CD14-positive monocyte (primary cell): ENCODE data around the gene BET1L. TPM values are rescaled to one million over a fixed set of nuclear protein-coding genes. Genes with fewer than 3 reads are reported as not detected.

ENCODE experiments used
- DNase-seq, 3 donors: peaks; one replicate each; pipeline ENCODE4 v3.0.0-alpha.2; 2011 to 2022
- H2AFZ ChIP-seq: 2 replicates; pipeline ENCODE4 v1.6.0; 2012; ENCODE audit warnings: mild to moderate bottlenecking, low read depth, low read length, inconsistent platforms; ENCODE audit not compliant: insufficient read depth, poor library complexity, severe bottlenecking
- H3K27ac ChIP-seq, 2 donors: 1 replicate in 1 of 2; 2 replicates in 1 of 2; pipeline ENCODE4 v1.5.1; 2012 to 2013; ENCODE audit warnings: low read length in 2 of 2, control low read depth in 1 of 2, inconsistent platforms in 1 of 2, low read depth in 1 of 2, mild to moderate bottlenecking in 1 of 2
- H3K27me3 ChIP-seq, 2 donors: one replicate each; pipeline versions ENCODE4 v1.6.0 to v1.6.1; 2011 to 2013; ENCODE audit warnings: low read length in 2 of 2; ENCODE audit not compliant: control insufficient read depth in 2 of 2, insufficient read depth in 2 of 2
- H3K36me3 ChIP-seq, 2 donors: replicated peaks in 1 of 2; 1 replicate in 1 of 2; 2 replicates in 1 of 2; pipeline versions ENCODE4 v1.5.1 to v1.6.1; 2012 to 2013; ENCODE audit warnings: low read length in 2 of 2, control low read depth in 1 of 2, inconsistent platforms in 1 of 2, mild to moderate bottlenecking in 1 of 2; ENCODE audit not compliant: insufficient read depth in 2 of 2, control insufficient read depth in 1 of 2
- H3K4me1 ChIP-seq, 2 donors: 1 replicate in 1 of 2; 2 replicates in 1 of 2; pipeline versions ENCODE4 v1.5.1 to v1.6.1; 2012 to 2013; ENCODE audit warnings: low read length in 2 of 2, control low read depth in 1 of 2, inconsistent platforms in 1 of 2, mild to moderate bottlenecking in 1 of 2, moderate library complexity in 1 of 2; ENCODE audit not compliant: insufficient read depth in 2 of 2, control insufficient read depth in 1 of 2
- H3K4me2 ChIP-seq: replicated peaks from 2 replicates; pipeline ENCODE3; 2012; ENCODE audit warnings: low read length, moderate library complexity, mild to moderate bottlenecking; ENCODE audit not compliant: poor library complexity, severe bottlenecking; ENCODE audit errors: extremely low read depth
- H3K4me3 ChIP-seq, 3 experiments: fragments of 200-600 bp in 1 of 3; sonication (generic) in 1 of 3; replicated peaks in 1 of 3; 1 replicate in 2 of 3; 2 replicates in 1 of 3; pipeline ENCODE4 v1.5.1; 2011 to 2013; ENCODE audit warnings: low read length in 3 of 3, mild to moderate bottlenecking in 3 of 3, control low read depth in 2 of 3, low read depth in 2 of 3, inconsistent platforms in 1 of 3, moderate library complexity in 1 of 3
- H3K79me2 ChIP-seq: 2 replicates; pipeline ENCODE4 v1.6.0; 2012; ENCODE audit warnings: mild to moderate bottlenecking, control low read depth, inconsistent platforms, low read length, moderate library complexity; ENCODE audit not compliant: insufficient read depth
- H3K9ac ChIP-seq: 2 replicates; pipeline ENCODE4 v1.6.0; 2017; ENCODE audit warnings: low read length, mild to moderate bottlenecking; ENCODE audit not compliant: insufficient read depth, poor library complexity, severe bottlenecking
- H3K9me3 ChIP-seq, 2 donors: replicated peaks in 1 of 2; 1 replicate in 1 of 2; 2 replicates in 1 of 2; pipeline versions ENCODE4 v1.5.1 to v1.6.1; 2012 to 2013; ENCODE audit warnings: low read length in 2 of 2, control low read depth in 1 of 2; ENCODE audit not compliant: control insufficient read depth in 1 of 2, insufficient read depth in 1 of 2
- H4K20me1 ChIP-seq: 2 replicates; pipeline ENCODE4 v1.6.0; 2012; ENCODE audit warnings: mild to moderate bottlenecking, low read length, control low read depth, moderate library complexity; ENCODE audit not compliant: insufficient read depth
- H3K27ac Mint-ChIP-seq, 7 donors: one replicate each; pipeline ENCODE4 v1.8.0; 2020; ENCODE audit warnings: mild to moderate bottlenecking in 7 of 7, mixed read lengths in 7 of 7, moderate library complexity in 6 of 7, inconsistent platforms in 2 of 7
- H3K27me3 Mint-ChIP-seq, 3 donors: one replicate each; pipeline ENCODE4 v1.8.0; 2021 to 2022; ENCODE audit warnings: low read depth in 3 of 3, mild to moderate bottlenecking in 3 of 3, mixed read lengths in 3 of 3, moderate library complexity in 3 of 3, inconsistent platforms in 1 of 3
- H3K36me3 Mint-ChIP-seq, 2 donors: one replicate each; pipeline ENCODE4 v1.8.0; 2020; ENCODE audit warnings: mixed read lengths in 2 of 2, inconsistent platforms in 1 of 2, mild to moderate bottlenecking in 1 of 2
- H3K4me1 Mint-ChIP-seq: one replicate; pipeline ENCODE4 v1.8.0; 2020; ENCODE audit warnings: mild to moderate bottlenecking, mixed read lengths
- H3K4me3 Mint-ChIP-seq, 2 donors: one replicate each; pipeline ENCODE4 v1.8.0; 2020; ENCODE audit warnings: mild to moderate bottlenecking in 2 of 2, mixed read lengths in 2 of 2, moderate library complexity in 1 of 2
- H3K9me3 Mint-ChIP-seq, 7 donors: one replicate each; pipeline ENCODE4 v1.8.0; 2020 to 2022; ENCODE audit warnings: mixed read lengths in 7 of 7, mild to moderate bottlenecking in 6 of 7, moderate library complexity in 6 of 7, inconsistent platforms in 2 of 7
- CTCF ChIP-seq: fragments of 200-600 bp; IDR thresholded peaks from one replicate; pipeline ENCODE4 v1.8.0; 2022; ENCODE audit warnings: antibody characterized with exemption, mild to moderate bottlenecking
- WGBS: methylation state at CpG from one replicate; pipeline ENCODE4 v1.1.5; 2013; ENCODE audit warnings: missing lambda C conversion rate; ENCODE audit not compliant: insufficient coverage; 5-methylcytosine and 5-hydroxymethylcytosine counted together
- intact Hi-C, 2 donors: fragments of 100-400 bp; cut with micrococcal nuclease; formaldehyde crosslinking; loops; one replicate each; pipeline versions ENCODE4 v1.15.0 to v1.15.1; 2023
- polyA plus RNA-seq, 3 donors: library from polyadenylated mRNA; depleted of rRNA in 1 of 3; unstranded in 2 of 3; stranded (reverse) in 1 of 3; fragments of 300-500 nt in 2 of 3; fragments of >200 nt in 1 of 3; fragmentation: Illumina TruSeq in 2 of 3; gene quantifications; 1 replicate in 2 of 3; 2 replicates in 1 of 3; pipeline ENCODE4 v1.2.3, GENCODE V29; 2012 to 2021

The BET1L gene
- polyA plus RNA-seq, 3 donors: 9.5 to 37.3 (median 29.3) TPM

GRCh38 chr11:235997-236773, 29.0 kb upstream of the BET1L start, which contains the start of gene SIRT3:
SIRT3 (minus strand) TSS chr11:236342; CDS start chr11:236328, 14 bp downstream.
- under 1% methylated on average over 62 of the region's 70 CpGs for WGBS
- H4K20me1 ChIP-seq: peaks cover 13% of the 10 kb centered on the region

More at GRCh38 chr11:235997-236773, 29.0 kb upstream of the BET1L start, which contains the start of gene SIRT3:
- peak within 1 kb of the TSS; percentile 95 for H3K9ac ChIP-seq
- peak within 1 kb of the TSS; percentile 87 for H3K4me2 ChIP-seq
- Mint-ChIP-seq H3K4me3 (peak within 1 kb of the TSS; percentile 96 to 97), H3K4me1 (peaks cover 24% of the 10 kb centered on the region), H3K36me3 (peaks cover 24 to 27% of the 10 kb centered on the region in 2 donors), H3K27ac (peak within 1 kb of the TSS; percentile 99 to 100 (median 100)), H3K27me3 (peaks cover 0 to 4% (median 1%) of the 10 kb centered on the region in 3 donors), H3K9me3 (no peaks in the 10 kb centered on the region)
- no peaks in the 10 kb centered on the region for H3K9me3 ChIP-seq
- TF ChIP-seq CTCF: no peak
- peaks cover 6 to 22% of the 10 kb centered on the region in 2 donors for H3K36me3 ChIP-seq
- H3K27ac ChIP-seq: peak within 1 kb of the TSS; percentile 97 to 98
- peak; percentile 75 to 86 (median 82) for DNase-seq
- peaks cover 39% of the 10 kb centered on the region for H3K79me2 ChIP-seq
- intact Hi-C loops: loop anchor here (1.0 to 5.0 kb wide), 6 partner anchors 29 to 271 kb away; partner anchors contain the start of genes RNH1 (in 2 of the 2), BET1L (in 1 of the 2) and RIC8A (in 1 of the 2)
- H3K27me3 ChIP-seq: no peaks in the 10 kb centered on the region
- H2AFZ ChIP-seq: peak within 1 kb of the TSS; percentile 96
- H3K4me3 ChIP-seq: peak within 1 kb of the TSS; percentile 93 to 99 (median 96)
- peaks cover 20 to 23% of the 10 kb centered on the region in 2 donors for H3K4me1 ChIP-seq
